HG03439 (cell line): ENCODE data around the gene PACSIN3.

Source experiments
- ATAC-seq: cut with Tn5 transposase; IDR thresholded peaks from one replicate; pipeline ENCODE4 v1.9.1; 2021; ENCODE audit warnings: mild to moderate bottlenecking, moderate library complexity; ENCODE audit not compliant: unreplicated experiment

PACSIN3 gene

DNA sequence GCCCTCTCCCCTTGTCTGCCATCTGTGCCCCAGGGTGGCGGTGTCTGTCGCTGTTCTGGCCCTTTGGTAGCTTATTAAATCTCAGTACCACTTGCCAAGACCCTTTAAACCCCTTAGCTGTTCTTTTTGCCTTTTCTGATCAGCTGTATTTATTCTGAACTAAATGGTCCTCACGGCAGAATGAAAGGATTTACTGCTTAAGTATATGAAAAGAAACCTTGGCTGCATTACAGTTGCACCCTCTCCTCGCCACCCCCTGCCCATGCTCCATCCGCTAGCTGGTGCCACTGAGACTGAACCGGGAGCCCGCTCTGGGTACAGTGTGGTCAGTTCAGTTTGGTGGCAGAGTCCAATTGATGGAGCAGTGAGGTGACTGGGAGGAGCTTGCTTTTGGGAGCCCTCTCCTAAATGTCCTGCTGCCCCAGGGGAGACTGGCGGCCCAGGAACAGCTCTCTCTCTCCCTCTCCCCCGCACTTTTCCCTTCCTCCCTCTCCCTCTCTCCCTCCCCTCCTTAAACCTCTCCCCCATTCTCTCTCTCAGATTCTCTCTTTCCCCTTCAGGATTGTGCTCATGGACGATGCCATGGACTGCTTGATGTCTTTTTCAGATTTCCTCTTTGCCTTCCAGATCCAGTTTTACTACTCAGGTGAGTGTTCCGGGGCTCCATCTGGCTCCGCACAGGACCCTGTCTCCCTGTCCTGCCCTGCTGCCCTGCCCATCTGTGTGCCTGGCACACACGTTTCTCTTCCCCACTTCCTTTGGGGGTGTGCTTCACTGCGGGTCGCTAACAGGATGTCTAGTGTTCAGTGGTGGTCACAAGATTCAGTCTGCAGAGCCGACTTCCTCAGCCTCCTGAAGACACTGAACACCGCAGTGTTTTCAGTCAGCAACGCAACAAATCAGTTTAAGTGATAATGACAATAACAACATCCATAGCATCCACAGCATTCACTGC is 31.3 kb downstream of the PACSIN3 start:
- ATAC-seq, result no peak

DNA sequence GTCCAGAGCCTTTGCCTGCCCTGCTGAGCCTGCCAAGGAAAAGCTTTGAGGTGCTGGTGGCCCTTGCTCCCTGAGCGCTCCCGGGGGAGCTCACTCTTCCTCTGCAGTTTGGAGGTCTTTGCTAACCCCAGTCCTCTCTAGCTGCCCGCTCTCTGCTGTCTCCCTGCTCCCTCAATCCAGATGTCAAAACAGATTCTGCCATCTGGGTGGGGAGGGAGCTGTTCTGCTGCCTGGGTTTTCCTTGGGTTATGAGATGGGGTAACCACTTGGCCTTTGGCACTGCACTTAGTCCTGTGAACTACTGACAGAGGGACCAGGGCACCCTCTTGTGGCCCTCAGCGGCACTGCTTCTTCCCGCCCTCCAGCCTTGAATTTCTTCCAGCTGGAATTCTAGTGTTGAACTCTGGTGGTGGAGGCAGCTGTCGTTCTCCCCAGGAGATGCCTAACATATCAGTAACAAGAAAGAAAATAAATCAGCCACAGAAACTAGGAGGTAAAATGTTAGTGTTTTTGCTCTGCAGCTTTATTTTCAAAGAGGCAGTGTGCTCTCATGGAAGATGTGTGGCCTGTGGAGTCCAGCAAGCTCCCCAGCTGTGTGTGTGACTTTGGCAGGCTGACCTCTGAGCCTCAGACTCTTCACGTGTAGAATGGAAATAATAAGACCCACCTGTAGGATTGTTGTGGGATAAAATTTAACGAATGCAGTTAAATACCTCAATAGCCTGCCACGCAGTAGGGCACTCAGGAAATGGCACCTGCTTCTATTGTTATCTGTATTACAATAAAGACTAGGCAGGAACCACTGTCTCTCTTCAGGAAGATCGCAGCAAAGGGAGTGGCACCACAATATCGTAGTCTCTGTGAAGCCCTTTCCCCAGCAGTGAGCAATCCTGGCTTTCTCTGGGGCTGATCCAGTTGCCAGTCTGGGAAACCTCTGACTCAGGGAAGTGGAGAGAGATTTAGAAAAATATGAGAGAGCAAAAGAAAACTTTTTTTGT is 33.0 kb downstream of the PACSIN3 start:
- no peak for ATAC-seq

DNA sequence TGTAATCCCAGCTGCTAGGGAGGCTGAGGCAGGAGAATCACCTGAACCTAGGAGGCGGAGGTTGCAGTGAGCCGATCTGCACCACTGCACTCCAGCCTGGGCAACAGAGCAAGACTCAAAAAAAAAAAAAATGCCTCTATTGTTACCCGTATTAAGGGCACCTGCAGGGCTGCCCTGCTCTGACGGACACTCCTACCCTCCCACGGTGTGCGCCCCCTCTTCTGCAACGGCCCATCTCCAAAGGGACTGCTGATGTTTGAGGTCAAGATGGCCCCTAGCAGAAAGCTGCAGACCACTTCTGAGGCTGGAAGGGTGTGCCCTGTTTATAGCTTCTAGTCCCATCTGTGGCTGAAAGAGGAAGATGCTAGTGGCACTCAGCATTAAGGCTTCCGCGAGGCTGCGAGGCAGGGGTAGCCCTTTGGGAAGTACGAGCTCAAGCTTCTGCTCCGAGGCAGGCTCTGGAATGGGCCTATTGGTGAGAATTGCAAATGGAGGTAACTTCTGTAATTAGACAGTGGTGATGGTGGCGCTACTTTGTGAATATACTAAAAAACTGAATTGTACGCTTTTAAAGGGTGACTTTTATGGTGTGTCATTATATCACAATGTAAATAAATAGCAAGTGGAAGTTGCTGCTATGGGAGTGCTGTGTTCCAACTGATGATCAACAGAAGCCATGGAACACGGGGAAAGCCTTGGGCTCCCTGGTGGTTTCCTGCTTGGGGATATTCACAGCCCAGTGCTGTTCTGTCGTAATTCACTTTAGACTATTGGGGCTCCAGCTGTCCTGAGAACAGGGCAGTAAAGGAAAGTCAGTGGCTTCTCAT is 33.9 kb downstream of the PACSIN3 start:
- no peak for ATAC-seq

DNA sequence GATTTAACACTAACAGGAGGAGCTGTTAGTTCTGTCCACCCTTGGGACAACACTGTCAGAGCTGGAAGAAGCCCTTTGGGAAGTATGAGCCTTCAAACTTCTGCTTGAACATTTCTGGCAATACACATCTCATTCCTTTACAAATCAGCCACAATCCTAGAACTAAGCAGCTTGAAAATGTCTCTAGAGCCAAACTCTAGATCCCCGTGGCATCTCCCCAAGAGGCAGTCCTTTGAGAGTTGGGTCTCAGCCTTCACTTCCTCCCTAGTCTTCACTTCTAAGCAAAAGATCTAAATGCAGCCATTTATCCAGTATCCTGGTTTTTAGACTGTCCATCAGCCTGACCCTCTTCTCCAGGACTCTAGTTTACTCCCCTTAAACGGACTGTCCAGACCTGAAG is 36.5 kb downstream of the PACSIN3 start:
- ATAC-seq, result no peak

DNA sequence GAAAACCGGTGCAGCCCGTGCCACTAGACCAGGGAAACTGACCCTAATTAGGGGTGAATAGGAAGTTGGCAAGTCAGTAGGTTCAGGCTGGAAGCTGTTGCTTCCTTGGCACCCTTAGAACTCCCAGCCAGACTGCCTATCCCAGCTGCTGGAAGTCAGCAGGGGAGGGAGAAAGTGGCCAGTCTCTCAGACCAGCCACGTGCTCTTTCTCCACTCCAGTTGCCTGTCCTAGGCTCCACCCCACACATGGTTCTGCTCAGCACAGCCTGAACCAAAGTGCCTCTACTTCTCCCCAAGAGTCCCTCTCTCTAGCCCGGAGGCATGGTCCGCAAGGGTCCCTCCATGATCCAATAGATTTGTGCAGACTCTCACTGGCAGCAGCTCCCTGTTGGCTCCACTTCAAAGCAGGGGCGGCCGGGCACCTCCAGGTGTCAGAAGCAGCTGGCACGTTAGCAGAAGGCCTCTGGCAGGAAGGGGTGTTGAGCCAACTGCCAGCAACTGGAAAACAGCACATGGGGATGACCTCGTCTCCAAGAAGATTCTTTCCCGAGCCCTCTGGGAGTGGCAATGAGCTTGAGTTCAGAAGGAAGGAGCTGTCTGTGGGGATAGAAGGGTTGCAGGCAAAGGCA is 37.2 kb downstream of the PACSIN3 start:
- no peak for ATAC-seq

DNA sequence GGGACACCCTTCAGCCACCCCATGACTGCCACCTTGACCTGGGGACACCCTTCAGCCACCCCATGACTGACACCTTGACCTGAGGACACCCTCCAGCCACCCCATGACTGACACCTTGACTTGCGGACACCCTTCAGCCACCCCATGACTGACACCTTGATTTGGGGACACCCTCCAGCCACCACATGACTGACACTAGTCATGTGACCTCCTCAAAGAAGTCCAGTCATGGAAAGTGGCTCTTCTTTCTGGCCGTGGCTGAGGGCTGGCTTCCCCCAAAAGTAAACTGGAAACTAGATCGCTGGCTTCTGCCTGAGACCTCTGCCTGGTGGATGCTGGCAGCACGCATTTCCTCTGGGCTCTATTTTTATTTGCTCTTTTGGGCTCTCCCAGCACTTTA is 38.0 kb downstream of the PACSIN3 start:
- ATAC-seq, result no peak

DNA sequence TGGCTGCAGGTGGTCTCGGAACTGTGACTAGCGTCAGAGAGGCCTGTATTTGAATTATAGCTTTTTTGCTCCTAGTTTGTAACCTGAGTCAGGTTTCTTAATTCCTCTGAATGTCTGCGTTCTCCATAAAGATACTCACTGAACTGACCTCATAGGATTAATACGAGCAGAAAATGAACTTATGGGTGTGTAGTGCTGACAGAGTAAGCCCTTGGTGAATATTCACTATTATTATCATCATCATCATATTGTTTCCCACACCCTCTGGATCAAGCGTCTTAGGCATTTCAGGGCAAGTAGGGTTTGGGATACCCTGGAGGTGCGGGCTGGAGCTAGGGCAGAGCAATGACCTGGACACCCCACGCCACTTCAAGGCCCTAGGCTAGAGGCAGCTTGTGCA is 38.6 kb downstream of the PACSIN3 start:
- ATAC-seq, result no peak

DNA sequence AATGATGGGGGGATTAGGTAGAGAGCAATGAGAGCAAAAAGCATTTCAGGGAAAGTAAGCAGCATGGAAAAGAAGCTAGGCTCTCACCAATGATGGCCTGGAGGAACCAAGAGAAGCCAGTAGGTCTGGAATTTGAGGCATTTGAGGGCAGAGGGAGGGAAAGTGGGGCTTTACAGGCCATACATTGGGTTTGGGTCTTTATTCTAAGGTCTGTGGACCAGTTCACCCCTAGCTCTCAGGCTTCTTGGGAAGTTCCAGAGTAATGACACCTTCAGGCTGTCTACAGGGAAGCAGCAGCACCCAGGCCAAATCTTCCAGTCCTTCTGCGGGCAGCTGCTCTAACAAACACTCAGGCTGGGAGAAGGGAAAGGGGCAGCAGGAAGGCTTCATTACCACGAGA is 39.0 kb downstream of the PACSIN3 start:
- no peak for ATAC-seq

DNA sequence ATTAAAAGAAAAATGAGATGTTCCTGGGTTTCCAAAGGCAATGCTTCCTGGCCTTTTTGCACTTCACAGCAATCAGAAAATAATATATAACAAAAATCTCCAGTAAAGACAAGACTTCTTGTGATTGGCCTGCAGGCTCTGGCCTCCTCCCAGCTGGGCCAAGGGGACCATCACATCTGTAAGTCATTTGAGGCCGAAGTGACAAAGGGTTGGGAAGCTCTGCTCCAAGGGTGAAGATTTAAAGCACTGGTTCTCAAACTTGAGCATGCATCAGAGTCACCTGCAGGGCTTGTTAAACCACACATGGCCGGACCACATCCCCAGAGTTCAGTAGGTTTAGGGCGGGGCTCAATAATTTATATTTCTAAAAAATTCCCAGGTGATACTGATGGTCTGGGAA is 41.7 kb downstream of the PACSIN3 start:
- ATAC-seq, result no peak

DNA sequence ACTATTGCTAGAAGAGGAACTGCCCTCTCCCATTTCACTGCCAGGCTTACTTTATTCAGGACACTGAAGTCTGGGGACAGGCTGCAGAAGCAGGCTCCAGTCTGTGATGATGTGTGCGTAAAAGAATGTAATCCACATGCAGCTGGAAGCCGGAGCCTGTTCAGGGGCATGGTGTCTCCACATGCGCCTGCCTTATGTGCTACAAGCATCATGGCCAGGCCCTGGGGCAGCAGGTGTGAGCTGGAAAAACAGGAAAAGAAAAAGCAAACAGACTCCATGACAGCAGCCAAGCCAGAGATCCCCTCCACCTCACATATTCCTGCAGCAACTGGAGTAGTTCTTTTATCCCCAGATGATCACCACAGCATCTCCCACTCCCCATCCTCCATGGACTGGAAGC is 42.9 kb downstream of the PACSIN3 start:
- no peak for ATAC-seq

DNA sequence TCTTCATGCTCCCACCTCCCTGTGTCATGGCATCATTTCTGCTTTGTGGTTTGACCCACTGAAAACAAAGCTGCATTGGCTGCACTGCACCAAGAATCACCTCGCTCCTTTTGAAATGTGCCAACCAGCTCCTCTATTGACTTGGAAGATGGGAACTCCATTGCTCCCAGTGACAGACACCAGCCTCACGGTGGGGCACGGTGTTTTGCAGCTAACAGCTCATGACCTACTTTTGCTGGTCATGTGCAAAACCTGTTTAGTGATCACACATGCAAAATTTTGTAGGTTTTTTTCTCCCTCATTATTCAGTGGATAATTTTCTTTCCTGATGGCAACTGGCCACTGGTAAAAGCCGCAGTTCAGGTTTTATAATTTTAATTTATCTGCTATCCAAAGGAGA is 46.4 kb downstream of the PACSIN3 start:
- ATAC-seq, result no peak

DNA sequence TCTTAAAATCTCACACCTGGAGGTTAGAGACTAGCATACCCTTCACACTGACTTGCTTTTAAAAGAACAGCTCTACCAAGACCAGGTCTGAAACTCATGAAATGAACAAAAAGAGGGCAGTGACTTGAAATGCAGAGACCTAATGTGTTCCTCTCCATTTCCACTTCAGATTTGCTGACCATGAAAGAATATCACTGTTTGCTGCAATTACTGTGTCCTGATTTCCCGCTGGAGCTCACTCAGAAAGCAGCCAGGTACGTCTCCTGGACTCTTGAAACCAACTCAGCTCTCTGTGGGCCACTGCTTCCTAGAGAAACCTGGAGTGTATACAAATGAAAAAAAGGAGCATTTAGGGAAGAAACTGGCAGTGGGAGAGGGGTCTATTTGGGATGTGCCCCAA is 48.8 kb downstream of the PACSIN3 start:
- ATAC-seq, result no peak

DNA sequence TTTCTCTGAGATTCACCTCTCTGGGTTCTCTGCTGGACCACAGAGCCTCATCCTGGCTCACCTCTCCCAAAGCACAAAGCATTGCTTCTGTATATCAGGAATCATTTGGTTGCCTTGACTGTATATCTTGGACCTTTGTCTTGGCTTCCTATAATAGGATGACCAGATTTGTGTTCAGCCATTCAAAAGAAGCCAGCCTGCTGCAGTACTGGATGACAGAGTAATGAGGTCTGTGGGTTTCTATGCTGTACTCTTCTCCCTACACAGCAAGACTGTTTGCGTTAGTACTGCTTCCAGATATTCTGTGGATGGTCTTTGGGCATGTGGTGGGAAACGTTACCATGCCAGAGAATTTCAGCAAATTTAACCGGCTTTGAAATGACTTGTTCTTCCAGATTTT is 49.3 kb downstream of the PACSIN3 start:
- ATAC-seq, result no peak

DNA sequence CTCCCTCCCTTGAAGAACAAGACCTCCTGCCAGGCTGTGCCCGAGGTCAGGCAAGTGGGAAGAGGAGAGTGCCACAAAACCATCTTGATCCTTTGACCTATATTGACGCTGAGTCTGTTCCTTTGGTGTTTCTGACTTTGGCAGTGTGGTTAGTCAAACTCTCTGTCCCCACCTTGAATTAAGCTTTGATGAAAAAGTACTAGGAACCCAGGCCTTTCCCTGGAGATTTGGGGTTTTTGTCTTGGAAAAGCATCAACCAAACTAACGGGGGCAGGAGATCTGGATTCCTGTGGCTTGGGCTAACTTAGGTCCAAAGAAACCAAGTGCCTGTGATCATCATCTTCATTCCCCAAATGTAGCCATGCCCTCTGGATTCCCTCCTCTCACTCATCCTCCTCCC is 49.9 kb downstream of the PACSIN3 start:
- ATAC-seq, result no peak

DNA sequence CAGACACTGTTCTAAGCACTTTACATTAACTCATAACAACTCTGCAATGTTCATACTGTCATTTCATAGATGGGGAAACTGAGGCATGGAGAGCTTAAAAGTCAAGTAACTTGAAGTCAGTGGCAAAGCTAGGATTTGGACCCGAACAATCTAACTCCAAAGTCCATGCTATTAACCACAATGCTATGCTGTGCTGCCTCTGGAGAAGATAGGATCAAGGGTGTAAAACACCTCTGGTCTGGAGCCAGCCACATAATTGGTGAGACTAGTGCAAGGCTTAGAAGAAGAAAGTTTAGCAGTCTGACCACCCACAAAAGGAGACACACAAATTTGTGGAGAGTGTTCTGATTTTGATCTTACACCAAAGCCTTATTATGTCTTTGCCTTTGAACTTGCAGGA is 53.3 kb downstream of the PACSIN3 start:
- no peak for ATAC-seq

DNA sequence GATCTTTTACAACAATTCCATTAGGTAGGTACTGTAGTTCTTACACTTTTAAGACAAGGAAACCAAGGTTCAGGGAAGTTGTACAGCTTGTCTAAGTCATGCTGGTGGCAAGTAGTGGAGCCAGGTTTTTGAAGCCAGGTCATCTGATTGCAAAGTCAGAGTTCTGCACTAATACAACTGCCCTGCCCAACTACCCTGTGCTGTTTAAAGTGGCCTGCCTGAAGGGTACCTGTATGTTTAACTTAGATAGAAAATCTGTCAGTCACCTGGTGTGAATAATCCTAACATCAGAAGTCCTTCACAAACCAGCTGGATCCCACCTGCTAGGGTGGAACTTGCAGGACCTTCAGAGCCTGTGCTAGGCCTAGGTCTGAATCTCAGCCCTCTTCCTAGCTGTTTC is 53.7 kb downstream of the PACSIN3 start:
- no peak for ATAC-seq

DNA sequence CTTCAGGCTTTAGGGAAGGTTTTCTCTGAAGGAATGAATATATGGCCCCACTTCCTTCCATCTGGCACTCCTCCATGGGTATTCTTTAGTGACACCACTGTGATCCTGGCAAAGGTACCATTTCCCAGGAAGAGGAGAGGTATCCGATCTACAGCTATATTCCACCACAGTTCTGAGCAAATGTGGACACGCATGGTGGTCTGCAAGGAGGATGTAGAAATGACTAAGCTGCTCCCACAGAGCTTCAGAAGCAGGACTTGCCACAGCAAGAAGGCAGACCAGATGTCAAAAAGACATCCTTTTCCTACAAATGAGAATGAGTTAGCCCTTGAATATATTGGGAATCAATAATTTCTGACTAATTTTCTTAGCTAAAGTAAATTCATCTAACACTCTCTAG is 55.1 kb downstream of the PACSIN3 start:
- no peak for ATAC-seq

DNA sequence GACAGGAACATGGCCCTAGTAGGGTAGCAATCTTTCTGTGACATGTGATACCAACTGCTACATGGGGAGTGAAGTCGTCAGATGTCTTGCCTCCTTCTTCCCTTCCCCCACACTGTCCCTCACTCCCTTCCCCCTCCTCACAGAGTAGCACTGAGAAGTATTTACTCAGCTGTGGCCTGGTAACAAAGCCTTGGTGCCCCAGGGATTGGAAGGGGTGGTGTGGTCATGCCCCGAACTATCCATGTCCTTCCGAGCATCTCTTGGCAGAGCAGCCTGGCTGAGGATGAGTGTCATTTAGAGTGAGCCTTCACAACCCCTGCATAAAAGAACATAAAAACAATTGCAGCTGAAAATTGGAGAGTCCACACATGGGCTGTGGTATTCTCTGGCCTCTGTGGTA is 55.7 kb downstream of the PACSIN3 start:
- ATAC-seq, result no peak
